GM12878 (cell line): Measurements from ENCODE around the gene SYNPO. TPM values are rescaled to one million over a fixed set of nuclear protein-coding genes. Genes with fewer than 3 reads are reported as not detected.

Experiments
- ATAC-seq: fragments of 200-7000 bp; cut with Tn5 transposase; 3 replicates; pipeline ENCODE4 v1.9.1; 2020; ENCODE audit warnings: mild to moderate bottlenecking, moderate library complexity
- BruUV-seq: library from RNA; stranded (reverse); fragments of 400-500 nt; replicated peaks from 2 replicates; lab custom pipeline; 2021; lab: Mats Ljungman, UMichigan
- CTCF ChIA-PET: fragments of 300-600 bp; sonication (Branson Sonifier 250); formaldehyde crosslinking; extraction: SDS; loops from one replicate; lab custom pipeline; 2021; ENCODE audit warnings: inconsistent platforms; lab: Yijun Ruan, JAX
- POLR2A ChIA-PET: fragments of 350-600 bp; formaldehyde crosslinking; extraction: SDS; loops from one replicate; lab custom pipeline; 2021; ENCODE audit warnings: inconsistent platforms; lab: Charles Lee
- RAD21 ChIA-PET: fragments of 300-600 bp; sonication (Branson Sonifier 250); formaldehyde crosslinking; loops from one replicate; lab custom pipeline; 2023; ENCODE audit warnings: antibody characterized with exemption; ENCODE audit not compliant: unreplicated experiment; lab: Charles Lee
- SMC1A ChIA-PET: fragments of 300-600 bp; sonication (Branson Sonifier 250); formaldehyde crosslinking; loops from one replicate; lab custom pipeline; 2023; ENCODE audit not compliant: unreplicated experiment, uncharacterized antibody; lab: Charles Lee
- DNase-seq: peaks from one replicate; pipeline ENCODE4 v3.0.0-alpha.2; 2011; ENCODE audit warnings: low read depth, low spot score
- FAIRE-seq: peaks from 3 replicates; lab custom pipeline; 2011; peaks lifted over from hg19 to GRCh38; lab: Jason Lieb, UNC
- H2AFZ ChIP-seq: 2 replicates; pipeline ENCODE4 v1.6.0; 2011; ENCODE audit warnings: low read depth, low read length, control low read depth; ENCODE audit not compliant: control insufficient read depth
- H3K27ac ChIP-seq: 2 replicates; pipeline ENCODE4 v1.5.1; 2011; ENCODE audit warnings: control low read depth; ENCODE audit not compliant: control insufficient read depth, insufficient read depth
- H3K27me3 ChIP-seq, 2 experiments: replicated peaks in 1 of 2; 2 replicates each; pipeline versions ENCODE4 v1.6.0 to v1.6.1; 2011; ENCODE audit warnings: low read length in 1 of 2; ENCODE audit not compliant: control insufficient read depth in 2 of 2, insufficient read depth in 2 of 2
- H3K36me3 ChIP-seq, 2 experiments: 2 replicates each; pipeline ENCODE4 v1.5.1; 2011; ENCODE audit warnings: low read length in 1 of 2; ENCODE audit not compliant: control insufficient read depth in 2 of 2, insufficient read depth in 2 of 2
- H3K4me1 ChIP-seq: 2 replicates; pipeline ENCODE4 v1.6.1; 2011; ENCODE audit warnings: mild to moderate bottlenecking, low read length, moderate library complexity, mixed read lengths; ENCODE audit not compliant: control insufficient read depth, insufficient read depth
- H3K4me2 ChIP-seq: 2 replicates; pipeline ENCODE4 v1.6.0; 2011; ENCODE audit warnings: control low read depth; ENCODE audit not compliant: control insufficient read depth, insufficient read depth
- H3K4me3 ChIP-seq: fragments of 200-600 bp; sonication (generic); 2 replicates; pipeline ENCODE4 v1.5.1; 2016
- H3K79me2 ChIP-seq: 2 replicates; pipeline ENCODE4 v1.6.0; 2011; ENCODE audit warnings: low read length; ENCODE audit not compliant: control insufficient read depth, insufficient read depth
- H3K9ac ChIP-seq: 2 replicates; pipeline ENCODE4 v1.8.0; 2011; ENCODE audit warnings: low read length, control low read depth, mixed read lengths; ENCODE audit not compliant: control insufficient read depth, insufficient read depth
- H3K9me3 ChIP-seq: replicated peaks from 3 replicates; pipeline ENCODE4 v1.5.1; 2011; ENCODE audit warnings: mild to moderate bottlenecking, low read length; ENCODE audit not compliant: control insufficient read depth, insufficient read depth
- H4K20me1 ChIP-seq: 2 replicates; pipeline ENCODE4 v1.6.0; 2011; ENCODE audit not compliant: control insufficient read depth, insufficient read depth
- ASH2L ChIP-seq: fragments of 300-600, 200-600 bp; sonication (generic); IDR thresholded peaks from 2 replicates; pipeline ENCODE4 v1.6.1; 2017; ENCODE audit warnings: low read depth, mild to moderate bottlenecking, borderline replicate concordance
- E2F4 ChIP-seq: IDR thresholded peaks from 2 replicates; pipeline ENCODE4 v1.6.1; 2012; ENCODE audit warnings: low read depth, low read length, improper control_type of control experiment
- HCFC1 ChIP-seq: fragments of 150-350 bp; IDR thresholded peaks from 2 replicates; pipeline ENCODE4 v1.6.1; 2014; ENCODE audit warnings: low read length
- MEF2B ChIP-seq: fragments of 450-650 bp; IDR thresholded peaks from 2 replicates; pipeline ENCODE4 v1.6.1; 2018; ENCODE audit warnings: mild to moderate bottlenecking, moderate library complexity; ENCODE audit not compliant: partially characterized antibody, poor library complexity, severe bottlenecking
- MTA2 ChIP-seq: fragments of 450-650 bp; IDR thresholded peaks from 2 replicates; pipeline ENCODE4 v1.6.1; 2016; ENCODE audit warnings: low read depth, mild to moderate bottlenecking, moderate library complexity
- NFYA ChIP-seq: IDR thresholded peaks from 2 replicates; pipeline ENCODE4 v1.6.1; 2011; ENCODE audit warnings: low read depth, mild to moderate bottlenecking, low read length, improper control_type of control experiment, borderline replicate concordance
- POLR2A ChIP-seq: IDR thresholded peaks from 2 replicates; pipeline ENCODE4 v1.6.1; 2011; ENCODE audit warnings: low read depth, mild to moderate bottlenecking, low read length
- SPI1 ChIP-seq: IDR thresholded peaks from 2 replicates; pipeline ENCODE4 v1.6.1; 2011; ENCODE audit warnings: low read depth, mild to moderate bottlenecking, low read length, moderate library complexity, borderline replicate concordance; ENCODE audit not compliant: insufficient read depth
- WGBS: methylation state at CpG from one replicate; pipeline ENCODE4 v1.1.6; 2016; ENCODE audit warnings: low lambda C conversion rate; ENCODE audit not compliant: insufficient replicate concordance, insufficient coverage; ENCODE audit errors: missing lambda C conversion rate; 5-methylcytosine and 5-hydroxymethylcytosine counted together
- in situ Hi-C: fragments of 300-500 bp; cut with MboI; formaldehyde crosslinking; loops from 9 replicates; pipeline ENCODE4 v1.14.3; 2018; ENCODE audit warnings: mixed read lengths
- intact Hi-C: fragments of 100-400 bp; cut with micrococcal nuclease; formaldehyde crosslinking; loops from one replicate; pipeline ENCODE4 v1.14.2; 2022; ENCODE audit not compliant: unreplicated experiment
- polyA plus RNA-seq, 11 experiments: library from polyadenylated mRNA; depleted of rRNA in 4 of 11; unstranded in 6 of 11; stranded (reverse) in 5 of 11; fragments of >200 nt; fragmentation: Nextera tagmentation in 4 of 11; fragmentation: Illumina TruSeq in 1 of 11; extraction: Ambion mirVana in 4 of 11; extraction: Trizol in 1 of 11; gene quantifications; 1 replicate in 1 of 11; 2 replicates in 10 of 11; pipeline versions ENCODE4 v1.2.1 to v1.2.3, GENCODE V29; 2011 to 2016; ENCODE audit warnings: inconsistent platforms in 2 of 11, missing spikeins in 2 of 11, low read depth in 1 of 11
- total RNA-seq, 4 experiments: library from RNA; depleted of rRNA in 3 of 4; stranded (reverse); fragments of >200 nt in 3 of 4; fragmentation: Illumina TruSeq in 1 of 4; extraction: Trizol in 1 of 4; gene quantifications; 2 replicates each; pipeline versions ENCODE4 v1.2.1 to v1.2.3, GENCODE V29; 2013 to 2021

The SYNPO gene
- total and polyA plus RNA-seq, 10 of the 15 experiments (the other 5 are each of a cell fraction or from before 2014, with no cell fraction given), result 0.77 to 21.0 (median 3.9) TPM

DNA sequence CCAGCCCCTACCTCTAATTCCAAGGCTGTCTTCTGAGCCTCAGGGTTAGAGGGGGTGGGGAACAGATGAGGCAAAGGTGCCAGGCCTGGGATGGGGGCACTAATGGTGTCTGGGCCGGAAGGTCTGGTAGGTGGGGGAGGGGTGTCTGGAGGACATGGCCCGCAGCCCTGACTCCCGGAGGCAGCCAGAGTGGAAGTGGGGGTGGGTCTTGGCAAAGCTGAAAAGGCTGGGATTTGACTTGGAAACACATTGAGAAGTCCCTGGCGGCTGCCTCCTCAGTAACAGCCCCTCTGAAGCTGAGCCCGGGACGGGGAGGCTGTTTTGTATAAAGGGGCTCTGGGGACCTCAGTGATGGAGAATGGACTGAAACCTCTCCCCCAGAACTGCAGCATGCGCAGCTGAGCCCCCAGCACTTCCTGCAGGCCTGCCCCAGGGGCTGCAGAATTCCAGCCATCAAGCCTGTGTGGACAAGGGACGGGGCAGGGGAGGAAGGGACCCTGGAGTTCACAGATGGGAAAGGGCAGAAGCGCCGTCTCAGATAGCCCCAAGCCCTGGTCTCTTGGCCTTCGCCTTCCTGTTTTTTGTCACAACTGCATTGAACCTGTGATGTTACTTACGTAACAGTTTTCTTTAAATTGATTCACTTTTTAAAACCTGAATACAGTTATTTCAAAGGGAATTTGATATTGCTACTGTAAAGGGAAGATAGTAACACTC, 49.3 kb upstream of the SYNPO start:
- in situ Hi-C loops, result no loop called here
- Histone ChIP-seq H3K79me2 (no peaks in the 10 kb centered on the region), H3K9me3 (no peaks in the 10 kb centered on the region), H3K4me2 (no peak overlapping the region; the same call in 1 of the 2 replicates), H3K36me3 (no peaks in the 10 kb centered on the region), H2AFZ (no peak overlapping the region; the same call in 1 of the 2 replicates), H3K4me3 (no peak overlapping the region), H3K9ac (no peak overlapping the region), H3K27me3 (no peaks in the 10 kb centered on the region; a peak in 1 of 4 replicates), H3K27ac (no peak overlapping the region), H4K20me1 (no peaks in the 10 kb centered on the region), H3K4me1 (peaks cover 13% of the 10 kb centered on the region)
- ATAC-seq, result no peak
- 49% methylated on average over 12 of the region's 12 CpGs for WGBS
- BruUV-seq, result no TSS peak
- no peak for DNase-seq
- SMC1A ChIA-PET, result interaction anchor here (0.7 to 4.1 kb wide), 7 partner anchors 9 to 66 kb away, joined by 3 to 21 read pairs (median 4); no protein-coding TSS in a partner anchor
- CTCF ChIA-PET, result interaction anchor here (0.8 to 2.3 kb wide), 4 partner anchors 35 to 110 kb away, joined by 3 to 15 read pairs (median 8); partner anchors contain the start of gene RBM22
- no peak for TF ChIP-seq E2F4
- no peak for TF ChIP-seq NFYA
- TF ChIP-seq ASH2L, result no peak
- no peak for TF ChIP-seq POLR2A
- no peak for TF ChIP-seq MTA2
- no peak for TF ChIP-seq MEF2B
- no peak for TF ChIP-seq SPI1
- no peak for TF ChIP-seq HCFC1
- POLR2A ChIA-PET, result interaction anchor here (1.2 to 3.7 kb wide), 2 partner anchors 12 to 35 kb away, joined by 3 to 25 read pairs; no protein-coding TSS in a partner anchor
- FAIRE-seq, result no peak
- intact Hi-C loops, result no loop called here
- RAD21 ChIA-PET, result interaction anchor here (1.1 to 2.4 kb wide), 6 partner anchors 26 to 255 kb away, joined by 3 to 15 read pairs (median 4); partner anchors contain the start of gene IRGM
